Activated T-cell treated with anti-CD3 and anti-CD28 coated beads, Interleukin-2, amount 50 U/mL, for 1 hour (primary cell): Measurements from ENCODE around the gene KIAA0319L.
"Not testable (repeated sequence)": the region's sequence is repeated elsewhere in the genome, so short reads cannot be mapped to it uniquely, and the experiment has no call there.

ENCODE experiments used
- DNase-seq: peaks from one replicate; pipeline ENCODE4 v3.0.0-alpha.2; 2020

Gene KIAA0319L

GRCh38 chr1:35580949-35581388, 23.8 kb upstream of the KIAA0319L start:
- DNase-seq = no peak

- DNase-seq = peak; percentile 57
These were observed 20.1 kb upstream of the KIAA0319L start for GRCh38 chr1:35577071-35577998.

- DNase-seq = not testable (repeated sequence)
These were observed 19.5 kb upstream of the KIAA0319L start for GRCh38 chr1:35576766-35577070.

- DNase-seq = no peak
These were observed 19.0 kb upstream of the KIAA0319L start for GRCh38 chr1:35576061-35576765.

GRCh38 chr1:35575416-35575958, 18.3 kb upstream of the KIAA0319L start:
- DNase-seq = no peak

- no peak for DNase-seq
These were observed 17.6 kb upstream of the KIAA0319L start for GRCh38 chr1:35574655-35575415.

- DNase-seq = no peak
These were observed 17.0 kb upstream of the KIAA0319L start for GRCh38 chr1:35574125-35574654.

GRCh38 chr1:35573198-35574124, 16.3 kb upstream of the KIAA0319L start, which contains the start of gene TFAP2E:
Gene TFAP2E, plus strand, starts transcription at chr1:35573314. Its CDS starts 264 bp downstream, at chr1:35573578.
- DNase-seq = no peak

GRCh38 chr1:35572296-35572695, 15.1 kb upstream of the KIAA0319L start:
- DNase-seq = no peak

- peak; percentile 8 for DNase-seq
These were observed 14.1 kb upstream of the KIAA0319L start for GRCh38 chr1:35571263-35571662.

- peak; percentile 8 for DNase-seq
These were observed 13.5 kb upstream of the KIAA0319L start for GRCh38 chr1:35570589-35571137.

GRCh38 chr1:35569936-35570335, 12.7 kb upstream of the KIAA0319L start:
- no peak for DNase-seq

- peak; percentile 68 for DNase-seq
These were observed 11.8 kb upstream of the KIAA0319L start for GRCh38 chr1:35568975-35569395.

GRCh38 chr1:35567947-35568558, 10.8 kb upstream of the KIAA0319L start:
- no peak for DNase-seq

- DNase-seq = peak; percentile 10
These were observed 8.5 kb upstream of the KIAA0319L start for GRCh38 chr1:35565742-35566133.

GRCh38 chr1:35564884-35565741, 7.9 kb upstream of the KIAA0319L start:
- DNase-seq = no peak

GRCh38 chr1:35564037-35564883, 7.1 kb upstream of the KIAA0319L start:
- peak; percentile 78 for DNase-seq

- no peak for DNase-seq
These were observed 6.0 kb upstream of the KIAA0319L start for GRCh38 chr1:35563166-35563565.
